GM10248 (cell line): Measurements from ENCODE around the gene SAP30BP.

Experiments
- CTCF ChIA-PET: fragments of 300-600 bp; sonication (Branson Sonifier 250); formaldehyde crosslinking; extraction: SDS; loops from one replicate; lab custom pipeline; 2021; ENCODE audit warnings: antibody characterized with exemption; lab: Yijun Ruan, JAX
- POLR2A ChIA-PET: fragments of 350-650 bp; sonication (Branson Sonifier 250); formaldehyde crosslinking; extraction: SDS; loops from one replicate; lab custom pipeline; 2020; ENCODE audit warnings: antibody characterized with exemption; lab: Yijun Ruan, JAX
- DNase-seq: peaks from one replicate; pipeline ENCODE4 v3.0.0; 2012; ENCODE audit errors: extremely low spot score
- CTCF ChIP-seq: IDR thresholded peaks from 2 replicates; pipeline ENCODE4 v1.5.1; 2012; ENCODE audit warnings: mild to moderate bottlenecking, low read depth; ENCODE audit errors: extremely low read depth, missing control alignments, control extremely low read depth

The SAP30BP gene

GRCh38 chr17:75719732-75720131, 52.6 kb downstream of the SAP30BP start:
- ChIA-PET POLR2A (no interaction called here), CTCF (interaction anchor here (1.1 to 3.9 kb wide), 5 partner anchors 18 to 518 kb away, joined by 3 to 24 read pairs (median 8); partner anchors contain the start of gene SMIM5)
- TF ChIP-seq CTCF = no peak
- DNase-seq = no peak

- POLR2A ChIA-PET = no interaction called here
- peak; percentile 83 for DNase-seq
- no peak for TF ChIP-seq CTCF
- CTCF ChIA-PET = interaction anchor here (0.7 to 3.6 kb wide), 6 partner anchors 10 to 91 kb away, joined by 3 to 24 read pairs (median 6); partner anchors contain the start of gene SMIM5
Observed at GRCh38 chr17:75720656-75721462, 53.7 kb downstream of the SAP30BP start, which contains the start of gene ITGB4. Gene ITGB4 (plus strand): TSS chr17:75721459. CDS start chr17:75724704, 3,245 bp downstream.

- ChIA-PET POLR2A (no interaction called here), CTCF (interaction anchor here (1.2 to 3.6 kb wide), 4 partner anchors 11 to 88 kb away, joined by 3 to 24 read pairs (median 8); partner anchors contain the start of gene SMIM5)
- DNase-seq = no peak
- TF ChIP-seq CTCF = no peak
Observed at GRCh38 chr17:75721463-75722011, 54.4 kb downstream of the SAP30BP start.

- TF ChIP-seq CTCF = no peak
- ChIA-PET POLR2A (no interaction called here), CTCF (interaction anchor here (0.9 to 3.6 kb wide), 4 partner anchors 26 to 88 kb away, joined by 3 to 24 read pairs (median 8); partner anchors contain the start of gene SMIM5)
- DNase-seq = no peak
Observed at GRCh38 chr17:75722076-75722475, 54.9 kb downstream of the SAP30BP start.

- ChIA-PET CTCF (interaction anchor here (0.9 to 1.9 kb wide), 3 partner anchors 26 to 89 kb away, joined by 3 to 12 read pairs (median 3); partner anchors contain the start of gene SMIM5), POLR2A (interaction anchor here (0.6 kb wide), 1 partner anchor 13 kb away, joined by 3 read pairs; no protein-coding TSS in a partner anchor)
- DNase-seq = no peak
- no peak for TF ChIP-seq CTCF
Observed at GRCh38 chr17:75722542-75723095, 55.5 kb downstream of the SAP30BP start.
